SK-N-DZ (cell line): ENCODE results near the gene ARHGAP26.
"Not testable (repeated sequence)": the region's sequence is repeated elsewhere in the genome, so short reads cannot be mapped to it uniquely, and the experiment has no call there.

Experiments used
- DNase-seq: peaks from one replicate; pipeline ENCODE4 v3.0.0-alpha.2; 2015; ENCODE audit warnings: low spot score

The ARHGAP26 gene

GRCh38 chr5:143182901-143183820 is 413.0 kb downstream of the ARHGAP26 start:
- DNase-seq: peak; percentile 13

- no peak for DNase-seq
Observed at GRCh38 chr5:143183989-143184388, 413.8 kb downstream of the ARHGAP26 start.

GRCh38 chr5:143186623-143187022 is 416.4 kb downstream of the ARHGAP26 start:
- DNase-seq: no peak

GRCh38 chr5:143187495-143187894 is 417.3 kb downstream of the ARHGAP26 start:
- no peak for DNase-seq

- no peak for DNase-seq
Observed at GRCh38 chr5:143188083-143188482, 417.9 kb downstream of the ARHGAP26 start.

GRCh38 chr5:143188692-143189091 is 418.5 kb downstream of the ARHGAP26 start:
- DNase-seq: no peak

- no peak for DNase-seq
Observed at GRCh38 chr5:143190260-143190810, 420.2 kb downstream of the ARHGAP26 start.

GRCh38 chr5:143191720-143192119 is 421.5 kb downstream of the ARHGAP26 start:
- DNase-seq: no peak

GRCh38 chr5:143192191-143192900 is 422.2 kb downstream of the ARHGAP26 start:
- no peak for DNase-seq

GRCh38 chr5:143194206-143194605 is 424.0 kb downstream of the ARHGAP26 start:
- no peak for DNase-seq

GRCh38 chr5:143194713-143195112 is 424.5 kb downstream of the ARHGAP26 start:
- no peak for DNase-seq

- no peak for DNase-seq
Observed at GRCh38 chr5:143195491-143195890, 425.3 kb downstream of the ARHGAP26 start.

GRCh38 chr5:143196601-143197259 is 426.6 kb downstream of the ARHGAP26 start:
- DNase-seq: no peak

GRCh38 chr5:143197260-143197656 is 427.1 kb downstream of the ARHGAP26 start:
- DNase-seq: no peak

GRCh38 chr5:143198332-143198731 is 428.2 kb downstream of the ARHGAP26 start:
- DNase-seq: no peak

- DNase-seq: no peak
Observed at GRCh38 chr5:143199161-143199560, 429.0 kb downstream of the ARHGAP26 start.

- no peak for DNase-seq
Observed at GRCh38 chr5:143199843-143200242, 429.7 kb downstream of the ARHGAP26 start.

- DNase-seq: no peak
Observed at GRCh38 chr5:143200781-143201398, 430.7 kb downstream of the ARHGAP26 start.

GRCh38 chr5:143201589-143201988 is 431.4 kb downstream of the ARHGAP26 start:
- DNase-seq: no peak

- DNase-seq: not testable (repeated sequence)
Observed at GRCh38 chr5:143203301-143203956, 433.3 kb downstream of the ARHGAP26 start.
